A673 (cell line): ENCODE data around the gene FBLN5. TPM values are rescaled to one million over a fixed set of nuclear protein-coding genes. Genes with fewer than 3 reads are reported as not detected.

ENCODE experiments used
- BruUV-seq: library from RNA; stranded (reverse); fragments of 400-500 nt; replicated peaks from 2 replicates; lab custom pipeline; 2021; lab: Mats Ljungman, UMichigan
- CTCF ChIA-PET: fragments of 300-600 bp; sonication (Branson Sonifier 250); formaldehyde crosslinking; loops from one replicate; lab custom pipeline; 2022; ENCODE audit warnings: antibody characterized with exemption; lab: Charles Lee
- POLR2A ChIA-PET: fragments of 300-600 bp; sonication (Branson Sonifier 250); formaldehyde crosslinking; loops from one replicate; lab custom pipeline; 2022; ENCODE audit warnings: antibody characterized with exemption; ENCODE audit not compliant: low non-redundant PET; lab: Charles Lee
- DNase-seq: peaks from one replicate; pipeline ENCODE4 v3.0.0-alpha.2; 2015; ENCODE audit warnings: low spot score
- H3K27ac ChIP-seq: fragments of 200-600 bp; sonication (generic); 2 replicates; pipeline ENCODE4 v1.5.1; 2016; ENCODE audit warnings: mixed run types, low read depth, mild to moderate bottlenecking, mixed read lengths, antibody characterized with exemption, low read length; ENCODE audit not compliant: poor library complexity, severe bottlenecking
- H3K27me3 ChIP-seq: fragments of 200-600 bp; sonication (generic); replicated peaks from 2 replicates; pipeline ENCODE4 v1.6.1; 2017; ENCODE audit warnings: mixed run types, low read depth, mild to moderate bottlenecking, mixed read lengths, antibody characterized with exemption, low read length; ENCODE audit not compliant: insufficient read depth, poor library complexity
- H3K36me3 ChIP-seq: fragments of 200-600 bp; sonication (generic); 2 replicates; pipeline ENCODE4 v1.6.1; 2016; ENCODE audit warnings: mixed run types, mild to moderate bottlenecking, mixed read lengths, antibody characterized with exemption, low read length; ENCODE audit not compliant: insufficient read depth, poor library complexity, severe bottlenecking
- H3K4me1 ChIP-seq: fragments of 200-600 bp; sonication (generic); 2 replicates; pipeline ENCODE4 v1.6.1; 2017; ENCODE audit warnings: mixed run types, mild to moderate bottlenecking, mixed read lengths, antibody characterized with exemption, low read length; ENCODE audit not compliant: insufficient read depth, poor library complexity, severe bottlenecking
- H3K4me3 ChIP-seq: fragments of 200-600 bp; sonication (generic); 2 replicates; pipeline ENCODE4 v1.5.1; 2016; ENCODE audit warnings: low read depth, mixed run types, mild to moderate bottlenecking, mixed read lengths, low read length; ENCODE audit not compliant: poor library complexity, severe bottlenecking
- H3K9me3 ChIP-seq: fragments of 200-600 bp; sonication (generic); 2 replicates; pipeline ENCODE4 v1.6.1; 2016; ENCODE audit warnings: mixed run types, low read depth, mild to moderate bottlenecking, mixed read lengths, antibody characterized with exemption, low read length; ENCODE audit not compliant: poor library complexity, severe bottlenecking
- EZH2 ChIP-seq: fragments of 200-600 bp; sonication (generic); IDR thresholded peaks from 2 replicates; pipeline ENCODE4 v1.6.1; 2017; ENCODE audit warnings: borderline replicate concordance, low read depth, mild to moderate bottlenecking, mixed read lengths, antibody characterized with exemption, low read length; ENCODE audit not compliant: poor library complexity, severe bottlenecking
- intact Hi-C: fragments of 100-400 bp; cut with micrococcal nuclease; formaldehyde crosslinking; loops from one replicate; pipeline ENCODE4 v1.10.0; 2022; ENCODE audit not compliant: unreplicated experiment
- total RNA-seq: library from RNA; stranded (reverse); gene quantifications from 2 replicates; pipeline ENCODE4 v1.2.3, GENCODE V29; 2021
- TF ChIP-seq, protein P1 (sequence below): fragments of 300-800, 200-600 bp; sonication (generic); conservative IDR thresholded peaks from 2 replicates; pipeline ENCODE4 v1.5.1; 2017; ENCODE audit warnings: low read depth, mild to moderate bottlenecking, antibody characterized with exemption, low read length, moderate library complexity, mixed read lengths

FBLN5 gene
- total RNA-seq, 1 experiment from 2014 or later = 10.7 TPM

GRCh38 chr14:91870890-91871289 lies 76.6 kb downstream of the FBLN5 start:
- ChIA-PET POLR2A (no interaction called here), CTCF (no interaction called here)
- intact Hi-C loops = no loop called here
- Histone ChIP-seq H3K27me3 (no peaks in the 10 kb centered on the region), H3K36me3 (no peaks in the 10 kb centered on the region), H3K4me3 (no peak overlapping the region), H3K9me3 (no peaks in the 10 kb centered on the region), H3K27ac (no peak overlapping the region), H3K4me1 (no peaks in the 10 kb centered on the region)
- no TSS peak for BruUV-seq
- no peak for DNase-seq
- TF ChIP-seq, protein P1, sequence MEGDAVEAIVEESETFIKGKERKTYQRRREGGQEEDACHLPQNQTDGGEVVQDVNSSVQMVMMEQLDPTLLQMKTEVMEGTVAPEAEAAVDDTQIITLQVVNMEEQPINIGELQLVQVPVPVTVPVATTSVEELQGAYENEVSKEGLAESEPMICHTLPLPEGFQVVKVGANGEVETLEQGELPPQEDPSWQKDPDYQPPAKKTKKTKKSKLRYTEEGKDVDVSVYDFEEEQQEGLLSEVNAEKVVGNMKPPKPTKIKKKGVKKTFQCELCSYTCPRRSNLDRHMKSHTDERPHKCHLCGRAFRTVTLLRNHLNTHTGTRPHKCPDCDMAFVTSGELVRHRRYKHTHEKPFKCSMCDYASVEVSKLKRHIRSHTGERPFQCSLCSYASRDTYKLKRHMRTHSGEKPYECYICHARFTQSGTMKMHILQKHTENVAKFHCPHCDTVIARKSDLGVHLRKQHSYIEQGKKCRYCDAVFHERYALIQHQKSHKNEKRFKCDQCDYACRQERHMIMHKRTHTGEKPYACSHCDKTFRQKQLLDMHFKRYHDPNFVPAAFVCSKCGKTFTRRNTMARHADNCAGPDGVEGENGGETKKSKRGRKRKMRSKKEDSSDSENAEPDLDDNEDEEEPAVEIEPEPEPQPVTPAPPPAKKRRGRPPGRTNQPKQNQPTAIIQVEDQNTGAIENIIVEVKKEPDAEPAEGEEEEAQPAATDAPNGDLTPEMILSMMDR = no peak
- no peak for TF ChIP-seq EZH2

- intact Hi-C loops = no loop called here
- POLR2A ChIA-PET = no interaction called here
- no peaks in the 10 kb centered on the region for H3K27me3 ChIP-seq
- no peaks in the 10 kb centered on the region for H3K9me3 ChIP-seq
- DNase-seq = no peak
- no peak overlapping the region for H3K27ac ChIP-seq
- H3K4me3 ChIP-seq = no peak overlapping the region
- H3K36me3 ChIP-seq = no peaks in the 10 kb centered on the region
- no TSS peak for BruUV-seq
- no peaks in the 10 kb centered on the region for H3K4me1 ChIP-seq
- CTCF ChIA-PET = no interaction called here
- TF ChIP-seq, protein P1 = no peak
- no peak for TF ChIP-seq EZH2
Measured at GRCh38 chr14:91870001-91870400, 77.5 kb downstream of the FBLN5 start.

GRCh38 chr14:91869556-91869955 lies 77.9 kb downstream of the FBLN5 start:
- BruUV-seq = no TSS peak
- ChIA-PET POLR2A (no interaction called here), CTCF (no interaction called here)
- TF ChIP-seq, protein P1 = no peak
- no peak overlapping the region for H3K4me3 ChIP-seq
- no peaks in the 10 kb centered on the region for H3K4me1 ChIP-seq
- H3K27me3 ChIP-seq = no peaks in the 10 kb centered on the region
- intact Hi-C loops = no loop called here
- H3K9me3 ChIP-seq = no peaks in the 10 kb centered on the region
- no peak overlapping the region for H3K27ac ChIP-seq
- DNase-seq = no peak
- H3K36me3 ChIP-seq = no peaks in the 10 kb centered on the region
